HG03045 (cell line): Measurements from ENCODE around the gene LYRM2.

Experiments used
- ATAC-seq: cut with Tn5 transposase; IDR thresholded peaks from one replicate; pipeline ENCODE4 v1.9.1; 2021; ENCODE audit warnings: mild to moderate bottlenecking, moderate library complexity; ENCODE audit not compliant: unreplicated experiment

LYRM2 gene

GRCh38 chr6:89638320-89639195 is at the start of gene LYRM2:
Gene LYRM2 (minus strand): TSS chr6:89638747. CDS start chr6:89638716, 31 bp downstream.
- peak; percentile 99 for ATAC-seq

- ATAC-seq, result no peak
Observed at GRCh38 chr6:89688328-89688727, 49.8 kb upstream of the LYRM2 start.

GRCh38 chr6:89685311-89685710 is 46.8 kb upstream of the LYRM2 start:
- no peak for ATAC-seq

GRCh38 chr6:89682991-89683390 is 44.4 kb upstream of the LYRM2 start:
- ATAC-seq, result no peak

- no peak for ATAC-seq
Observed at GRCh38 chr6:89681983-89682564, 43.5 kb upstream of the LYRM2 start.

GRCh38 chr6:89680551-89680950 is 42.0 kb upstream of the LYRM2 start:
- no peak for ATAC-seq

- no peak for ATAC-seq
Observed at GRCh38 chr6:89680150-89680549, 41.6 kb upstream of the LYRM2 start.

- ATAC-seq, result no peak
Observed at GRCh38 chr6:89679215-89680120, 40.9 kb upstream of the LYRM2 start.

GRCh38 chr6:89678531-89678930 is 40.0 kb upstream of the LYRM2 start:
- ATAC-seq, result no peak

GRCh38 chr6:89675949-89676748 is 37.6 kb upstream of the LYRM2 start:
- ATAC-seq, result no peak

GRCh38 chr6:89670935-89671565 is 32.5 kb upstream of the LYRM2 start:
- no peak for ATAC-seq

GRCh38 chr6:89669002-89669401 is 30.5 kb upstream of the LYRM2 start:
- no peak for ATAC-seq

GRCh38 chr6:89667872-89668556 is 29.5 kb upstream of the LYRM2 start:
- ATAC-seq, result no peak

- no peak for ATAC-seq
Observed at GRCh38 chr6:89662659-89663223, 24.2 kb upstream of the LYRM2 start.

- no peak for ATAC-seq
Observed at GRCh38 chr6:89661559-89661958, 23.0 kb upstream of the LYRM2 start.

GRCh38 chr6:89660981-89661380 is 22.4 kb upstream of the LYRM2 start:
- ATAC-seq, result no peak

- ATAC-seq, result no peak
Observed at GRCh38 chr6:89657445-89658158, 19.1 kb upstream of the LYRM2 start.

GRCh38 chr6:89655122-89655521 is 16.6 kb upstream of the LYRM2 start:
- no peak for ATAC-seq

GRCh38 chr6:89650579-89650978 is 12.0 kb upstream of the LYRM2 start:
- no peak for ATAC-seq
